ENCODE measurements around the gene TGM1. TPM values are rescaled to one million over a fixed set of nuclear protein-coding genes. Genes with fewer than 3 reads are reported as not detected.
A peak's percentile ranks its signal among the peaks of the same experiment; 100 is the strongest.

The TGM1 gene
- total and polyA plus RNA-seq, 2 experiments from 2014 or later: 0.31 to 0.63 TPM

GRCh38 chr14:24213866-24214662, 48.9 kb downstream of the TGM1 start:
- Histone ChIP-seq H3K9me2 (ENCODE audit: insufficient read depth) (no peaks in the 10 kb centered on the region), H3K4me1 (ENCODE audit: insufficient read depth) (peaks cover 16% of the 10 kb centered on the region), H3K27ac (ENCODE audit: low read depth) (peak overlapping the region; percentile 94), H2AFZ (no peak overlapping the region), H3K36me3 (ENCODE audit: insufficient read depth) (no peaks in the 10 kb centered on the region), H3K4me3 (peak overlapping the region; percentile 83), H3K27me3 (ENCODE audit: insufficient read depth) (no peaks in the 10 kb centered on the region), H3K79me2 (replicated peaks; ENCODE audit: insufficient read depth) (peaks cover under 1% of the 10 kb centered on the region), H3K4me2 (peak overlapping the region; percentile 70), H3F3A (replicated peaks; ENCODE audit: low read depth) (peaks cover 29% of the 10 kb centered on the region), H4K20me1 (replicated peaks; ENCODE audit: insufficient read depth) (no peaks in the 10 kb centered on the region; the same call in 1 of the 2 replicates)
- Mint-ChIP-seq H3K4me3 (peak overlapping the region; percentile 93), H3K9me3 (peaks cover 3% of the 10 kb centered on the region; the same call in 2 of the 3 replicates), H3K27ac (peak overlapping the region; percentile 99), H3K4me1 (peaks cover 19% of the 10 kb centered on the region), H3K27me3 (ENCODE audit: insufficient read depth, low read depth, poor library complexity) (peaks cover 19% of the 10 kb centered on the region), H3K36me3 (ENCODE audit: low read depth) (peaks cover 51% of the 10 kb centered on the region)
- ATAC-seq: no peak
- no peak for TF ChIP-seq NANOG (IDR thresholded peaks at IDR 0.05; ENCODE audit: borderline replicate concordance)
- no peak for TF ChIP-seq ZNF114 (CRISPR knock-in tag; IDR thresholded peaks at IDR 0.05)
- TF ChIP-seq EZH2 (IDR thresholded peaks at IDR 0.05; ENCODE audit: low read depth, unreplicated experiment): no peak
- TF ChIP-seq EZH2phosphoT487 (IDR thresholded peaks at IDR 0.05; ENCODE audit: unreplicated experiment): no peak
- TF ChIP-seq JUNB (IDR thresholded peaks at IDR 0.05; ENCODE audit: unreplicated experiment): no peak
- TF ChIP-seq CREB1 (CRISPR knock-in tag; IDR thresholded peaks at IDR 0.05; ENCODE audit: low read depth): no peak
- TF ChIP-seq POLR2AphosphoS5 (IDR thresholded peaks at IDR 0.05; ENCODE audit: low read depth): no peak
- no peak for TF ChIP-seq ZNF462 (CRISPR knock-in tag; IDR thresholded peaks at IDR 0.05)
- no peak for TF ChIP-seq CTCF (conservative IDR thresholded peaks at IDR 0.05; ENCODE audit: low read depth in 2 of 2)
- TF ChIP-seq ETS1 (IDR thresholded peaks at IDR 0.05): no peak
- TF ChIP-seq ZNF331 (CRISPR knock-in tag; IDR thresholded peaks at IDR 0.05; ENCODE audit: low read depth): no peak
- no peak for DNase-seq (ENCODE audit: low spot score)
